ENCODE measurements around the gene CERS5.

CERS5 gene

GRCh38 chr12:50082644-50083043 lies 84.5 kb downstream of the CERS5 start:
- TF ChIP-seq CTCF (IDR thresholded peaks at IDR 0.05; ENCODE audit: low read depth, low read length, missing control alignments), result no peak
- DNase-seq (ENCODE audit: low read depth), result no peak
- no peak overlapping the region for H3K4me3 ChIP-seq (ENCODE audit: low read depth, low read length)

- DNase-seq (ENCODE audit: low read depth), result no peak
- no peak for TF ChIP-seq CTCF (IDR thresholded peaks at IDR 0.05; ENCODE audit: low read depth, low read length, missing control alignments)
- H3K4me3 ChIP-seq (ENCODE audit: low read depth, low read length), result no peak overlapping the region
These were observed 85.9 kb downstream of the CERS5 start for GRCh38 chr12:50081096-50081808.

GRCh38 chr12:50079771-50080170 lies 87.4 kb downstream of the CERS5 start:
- no peak overlapping the region for H3K4me3 ChIP-seq (ENCODE audit: low read depth, low read length)
- no peak for DNase-seq (ENCODE audit: low read depth)
- no peak for TF ChIP-seq CTCF (IDR thresholded peaks at IDR 0.05; ENCODE audit: low read depth, low read length, missing control alignments)

All from GM12864 (cell line).